GM12891 (cell line): ENCODE measurements around the gene TMEM131.
"Not testable (repeated sequence)": the region's sequence is repeated elsewhere in the genome, so short reads cannot be mapped to it uniquely, and the experiment has no call there.

Experiments
- DNase-seq: peaks from one replicate; pipeline ENCODE4 v3.0.0; 2011; ENCODE audit warnings: low spot score; ENCODE audit not compliant: insufficient read length
- FAIRE-seq: peaks from 2 replicates; lab custom pipeline; 2011; peaks lifted over from hg19 to GRCh38; lab: Jason Lieb, UNC
- PAX5 ChIP-seq: IDR thresholded peaks from 2 replicates; pipeline ENCODE4 v1.6.1; 2011; ENCODE audit warnings: low read length, moderate library complexity, mild to moderate bottlenecking; ENCODE audit not compliant: insufficient read depth, severe bottlenecking
- POLR2A ChIP-seq: IDR thresholded peaks from 2 replicates; pipeline ENCODE4 v1.6.1; 2011; ENCODE audit warnings: low read depth, low read length, control low read depth
- POLR2AphosphoS5 ChIP-seq: IDR thresholded peaks from 2 replicates; pipeline ENCODE4 v1.6.1; 2011; ENCODE audit warnings: low read depth, low read length, control low read depth
- POU2F2 ChIP-seq: IDR thresholded peaks from 2 replicates; pipeline ENCODE4 v1.6.1; 2011; ENCODE audit warnings: low read depth, mild to moderate bottlenecking, control low read depth, low read length, moderate library complexity
- SPI1 ChIP-seq: IDR thresholded peaks from 2 replicates; pipeline ENCODE4 v1.6.1; 2011; ENCODE audit warnings: low read depth, low read length, control low read depth
- TAF1 ChIP-seq: IDR thresholded peaks from 2 replicates; pipeline ENCODE4 v1.6.1; 2011; ENCODE audit warnings: low read depth, low read length, control low read depth

Gene TMEM131

GRCh38 chr2:97871096-97871780, 124.5 kb downstream of the TMEM131 start:
- FAIRE-seq (no peak), DNase-seq (no peak)
- no peak for TF ChIP-seq POLR2AphosphoS5
- no peak for TF ChIP-seq POU2F2
- no peak for TF ChIP-seq PAX5
- no peak for TF ChIP-seq TAF1
- no peak for TF ChIP-seq SPI1
- no peak for TF ChIP-seq POLR2A

GRCh38 chr2:97870396-97870843, 125.3 kb downstream of the TMEM131 start:
- FAIRE-seq (peak; percentile 98), DNase-seq (peak; percentile 50)
- TF ChIP-seq POU2F2 (peak; percentile 93), POLR2AphosphoS5 (no peak), TAF1 (no peak), SPI1 (peak; percentile 13; the same call in 1 of the 2 replicates), POLR2A (no peak), PAX5 (no peak)

- DNase-seq, result no peak
- TF ChIP-seq TAF1 (no peak), POLR2A (no peak), PAX5 (no peak), SPI1 (no peak), POLR2AphosphoS5 (no peak), POU2F2 (no peak)
- FAIRE-seq, result no peak
Measured at GRCh38 chr2:97869722-97870346, 125.9 kb downstream of the TMEM131 start.

GRCh38 chr2:97868986-97869721, 126.6 kb downstream of the TMEM131 start:
- DNase-seq (no peak), FAIRE-seq (peak; percentile 9)

GRCh38 chr2:97863829-97864228, 131.9 kb downstream of the TMEM131 start:
- no peak for FAIRE-seq
- no peak for DNase-seq
- TF ChIP-seq POU2F2 (no peak), POLR2AphosphoS5 (no peak), PAX5 (no peak), SPI1 (no peak), TAF1 (no peak)

More at GRCh38 chr2:97868986-97869721, 126.6 kb downstream of the TMEM131 start:
- TF ChIP-seq SPI1 (no peak), POLR2AphosphoS5 (no peak), POU2F2 (no peak), TAF1 (no peak), PAX5 (no peak), POLR2A (no peak)

- FAIRE-seq (no peak), DNase-seq (no peak)
- TF ChIP-seq TAF1 (no peak), POLR2AphosphoS5 (no peak), POLR2A (no peak), SPI1 (no peak), PAX5 (no peak), POU2F2 (no peak)
Measured at GRCh38 chr2:97861177-97861576, 134.6 kb downstream of the TMEM131 start.

- no peak for FAIRE-seq
- no peak for TF ChIP-seq POLR2AphosphoS5
- TF ChIP-seq POLR2A, result no peak
- no peak for TF ChIP-seq TAF1
- TF ChIP-seq SPI1, result no peak
- TF ChIP-seq PAX5, result no peak
- no peak for TF ChIP-seq POU2F2
- DNase-seq, result no peak
Measured at GRCh38 chr2:97858442-97858841, 137.3 kb downstream of the TMEM131 start.

GRCh38 chr2:97857553-97857952, 138.2 kb downstream of the TMEM131 start:
- FAIRE-seq (no peak), DNase-seq (no peak)
- TF ChIP-seq SPI1 (no peak), PAX5 (no peak)

GRCh38 chr2:97853057-97853456, 142.7 kb downstream of the TMEM131 start:
- not testable (repeated sequence) for DNase-seq

More at GRCh38 chr2:97853057-97853456, 142.7 kb downstream of the TMEM131 start:
- FAIRE-seq, result not testable (repeated sequence)
